ENCODE data around the gene DMD.

GRCh38 chrX:31397119-31397518, 1814.2 kb downstream of the DMD start:
- no peak for TF ChIP-seq EZH2 (IDR thresholded peaks at IDR 0.05; ENCODE audit: borderline replicate concordance, insufficient read depth, low read length, poor library complexity, severe bottlenecking)
- no peak for TF ChIP-seq CTCF (IDR thresholded peaks at IDR 0.05; ENCODE audit: poor library complexity, severe bottlenecking)
- TF ChIP-seq EP300 (conservative IDR thresholded peaks at IDR 0.05; ENCODE audit: poor library complexity, severe bottlenecking) = no peak
- TF ChIP-seq TAF1 (IDR thresholded peaks at IDR 0.05; ENCODE audit: low read depth) = no peak
- TF ChIP-seq SMC3 (conservative IDR thresholded peaks at IDR 0.05; ENCODE audit: poor library complexity) = no peak
- no peak for TF ChIP-seq POLR2AphosphoS5 (IDR thresholded peaks at IDR 0.05)
- no peak for TF ChIP-seq RAD21 (conservative IDR thresholded peaks at IDR 0.05)
- no peak for TF ChIP-seq REST (IDR thresholded peaks at IDR 0.05; ENCODE audit: borderline replicate concordance)
- no peak for TF ChIP-seq MXI1 (conservative IDR thresholded peaks at IDR 0.05; ENCODE audit: poor library complexity, severe bottlenecking)
